HepG2 (cell line): ENCODE measurements around the gene FOXR1. TPM values are rescaled to one million over a fixed set of nuclear protein-coding genes. Genes with fewer than 3 reads are reported as not detected.

Experiments
- BHLHE40 ChIP-seq: IDR thresholded peaks from 2 replicates; pipeline ENCODE4 v1.6.1; 2011; ENCODE audit warnings: low read length, improper control_type of control experiment
- BORCS8-MEF2B ChIP-seq: sonication (generic); formaldehyde crosslinking; IDR thresholded peaks from 2 replicates; pipeline ENCODE4 v1.8.0; 2022; ENCODE audit warnings: mild to moderate bottlenecking, missing genetic modification reagents
- CREB1 ChIP-seq, 2 experiments: fragments of 450-650 bp in 1 of 2; IDR thresholded peaks; 2 replicates each; pipeline ENCODE4 v1.6.1; 2016 to 2017; ENCODE audit warnings: control low read depth in 1 of 2, mild to moderate bottlenecking in 1 of 2, missing compliant biosample characterization in 1 of 2, missing genetic modification characterization in 1 of 2
- EHMT2 ChIP-seq: fragments of 200-600 bp; sonication (generic); IDR thresholded peaks from 2 replicates; pipeline ENCODE4 v1.7.0; 2017; ENCODE audit warnings: antibody characterized with exemption, low read depth, low read length, borderline replicate concordance
- FOXA3 ChIP-seq: IDR thresholded peaks from 2 replicates; pipeline ENCODE4 v1.6.1; 2016; ENCODE audit warnings: missing genetic modification reagents, missing compliant biosample characterization
- HMG20B ChIP-seq: conservative IDR thresholded peaks from 2 replicates; pipeline ENCODE4 v1.6.1; 2016; ENCODE audit warnings: missing genetic modification reagents, missing compliant biosample characterization
- MIXL1 ChIP-seq: IDR thresholded peaks from 2 replicates; pipeline ENCODE4 v1.6.1; 2016
- MXI1 ChIP-seq: IDR thresholded peaks from 3 replicates; pipeline ENCODE4 v1.6.1; 2012; ENCODE audit warnings: low read depth, low read length, inconsistent platforms, borderline replicate concordance
- NFKB2 ChIP-seq: sonication (generic); formaldehyde crosslinking; IDR thresholded peaks from 2 replicates; pipeline ENCODE4 v1.4.0; 2020; ENCODE audit warnings: missing genetic modification reagents, borderline replicate concordance
- NONO ChIP-seq, 2 experiments: fragments of 450-650 bp in 1 of 2; sonication (generic) in 1 of 2; formaldehyde crosslinking in 1 of 2; IDR thresholded peaks in 1 of 2; conservative IDR thresholded peaks in 1 of 2; 2 replicates each; pipeline versions ENCODE4 v1.6.1 to v1.8.0; 2017 to 2022; ENCODE audit warnings: mild to moderate bottlenecking in 1 of 2, missing genetic modification reagents in 1 of 2, moderate library complexity in 1 of 2
- NR2F6 ChIP-seq, 2 experiments: IDR thresholded peaks; 2 replicates each; pipeline ENCODE4 v1.6.1; 2016; ENCODE audit warnings: antibody characterized with exemption in 1 of 2, mild to moderate bottlenecking in 1 of 2
- POLR2AphosphoS5 ChIP-seq: IDR thresholded peaks from 2 replicates; pipeline ENCODE4 v1.6.1; 2012; ENCODE audit warnings: low read depth, low read length
- RXRA ChIP-seq: sonication (generic); formaldehyde crosslinking; IDR thresholded peaks from 2 replicates; pipeline ENCODE4 v1.5.1; 2020; ENCODE audit warnings: missing genetic modification reagents
- SP2 ChIP-seq: sonication (generic); formaldehyde crosslinking; IDR thresholded peaks from 2 replicates; pipeline ENCODE4 v1.5.1; 2020; ENCODE audit warnings: mild to moderate bottlenecking, missing genetic modification reagents
- TEAD3 ChIP-seq: optimal IDR thresholded peaks from 2 replicates; pipeline ENCODE3; 2016; ENCODE audit warnings: borderline replicate concordance
- TSC22D2 ChIP-seq: sonication (generic); formaldehyde crosslinking; IDR thresholded peaks from 2 replicates; pipeline ENCODE4 v1.5.1; 2020; ENCODE audit warnings: missing genetic modification reagents, mild to moderate bottlenecking, borderline replicate concordance
- ZBTB7B ChIP-seq: sonication (generic); formaldehyde crosslinking; IDR thresholded peaks from 2 replicates; pipeline ENCODE4 v1.4.0; 2020; ENCODE audit warnings: missing genetic modification reagents
- ZFP90 ChIP-seq: sonication (generic); formaldehyde crosslinking; IDR thresholded peaks from 2 replicates; pipeline ENCODE4 v1.8.0; 2022; ENCODE audit warnings: missing genetic modification reagents, mild to moderate bottlenecking, inconsistent platforms, borderline replicate concordance
- ZMAT3 ChIP-seq: sonication (generic); formaldehyde crosslinking; conservative IDR thresholded peaks from 2 replicates; pipeline ENCODE4 v1.7.0; 2021; ENCODE audit warnings: missing genetic modification reagents
- ZNF20 ChIP-seq: sonication (generic); formaldehyde crosslinking; IDR thresholded peaks from 2 replicates; pipeline ENCODE4 v1.4.0; 2020; ENCODE audit warnings: mild to moderate bottlenecking, moderate library complexity, missing genetic modification reagents
- ZNF446 ChIP-seq: sonication (generic); formaldehyde crosslinking; IDR thresholded peaks from 2 replicates; pipeline ENCODE4 v1.5.0; 2020; ENCODE audit warnings: mild to moderate bottlenecking, missing genetic modification reagents
- ZNF468 ChIP-seq: sonication (generic); formaldehyde crosslinking; IDR thresholded peaks from 2 replicates; pipeline ENCODE4 v1.8.0; 2022; ENCODE audit warnings: mild to moderate bottlenecking, moderate library complexity, missing genetic modification reagents
- ZNF570 ChIP-seq: sonication (generic); formaldehyde crosslinking; IDR thresholded peaks from 2 replicates; pipeline ENCODE4 v1.4.0; 2020; ENCODE audit warnings: mild to moderate bottlenecking, missing genetic modification reagents, borderline replicate concordance
- ZSCAN25 ChIP-seq: sonication (generic); formaldehyde crosslinking; IDR thresholded peaks from 2 replicates; pipeline ENCODE4 v1.8.0; 2022; ENCODE audit warnings: mild to moderate bottlenecking, missing genetic modification reagents
- polyA plus RNA-seq, 8 experiments: library from polyadenylated mRNA; depleted of rRNA in 3 of 8; stranded (reverse) in 7 of 8; unstranded in 1 of 8; fragments of >200 nt; fragmentation: Illumina TruSeq in 4 of 8; extraction: Trizol in 4 of 8; gene quantifications; 2 replicates each; pipeline versions ENCODE4 v1.2.1 to v1.2.3, GENCODE V29; 2011 to 2016; ENCODE audit warnings: low read depth in 4 of 8, missing spikeins in 1 of 8, mixed read lengths in 1 of 8; ENCODE audit not compliant: insufficient read depth in 1 of 8
- total RNA-seq, 5 experiments: library from RNA; depleted of rRNA; stranded (reverse); fragments of >200 nt; fragmentation: Illumina TruSeq; extraction: Trizol; gene quantifications; 2 replicates each; pipeline ENCODE4 v1.2.3, GENCODE V29; 2016; ENCODE audit warnings: low read depth in 1 of 5
- TF ChIP-seq, protein P1 (sequence below): sonication (generic); formaldehyde crosslinking; IDR thresholded peaks from 2 replicates; pipeline ENCODE4 v1.5.0; 2020; ENCODE audit warnings: mild to moderate bottlenecking, missing genetic modification reagents, moderate library complexity
- TF ChIP-seq, protein P2 (sequence below): sonication (generic); formaldehyde crosslinking; IDR thresholded peaks from 2 replicates; pipeline ENCODE4 v1.9.0; 2022; ENCODE audit warnings: missing genetic modification reagents, mild to moderate bottlenecking, borderline replicate concordance
- TF ChIP-seq, protein P3 (sequence below): sonication (generic); formaldehyde crosslinking; IDR thresholded peaks from 2 replicates; pipeline ENCODE4 v1.4.0; 2020; ENCODE audit warnings: missing genetic modification reagents

FOXR1 gene
- total and polyA plus RNA-seq, 2 of the 13 experiments (the other 11 are each of a cell fraction or from before 2014, with no cell fraction given): not detected

DNA sequence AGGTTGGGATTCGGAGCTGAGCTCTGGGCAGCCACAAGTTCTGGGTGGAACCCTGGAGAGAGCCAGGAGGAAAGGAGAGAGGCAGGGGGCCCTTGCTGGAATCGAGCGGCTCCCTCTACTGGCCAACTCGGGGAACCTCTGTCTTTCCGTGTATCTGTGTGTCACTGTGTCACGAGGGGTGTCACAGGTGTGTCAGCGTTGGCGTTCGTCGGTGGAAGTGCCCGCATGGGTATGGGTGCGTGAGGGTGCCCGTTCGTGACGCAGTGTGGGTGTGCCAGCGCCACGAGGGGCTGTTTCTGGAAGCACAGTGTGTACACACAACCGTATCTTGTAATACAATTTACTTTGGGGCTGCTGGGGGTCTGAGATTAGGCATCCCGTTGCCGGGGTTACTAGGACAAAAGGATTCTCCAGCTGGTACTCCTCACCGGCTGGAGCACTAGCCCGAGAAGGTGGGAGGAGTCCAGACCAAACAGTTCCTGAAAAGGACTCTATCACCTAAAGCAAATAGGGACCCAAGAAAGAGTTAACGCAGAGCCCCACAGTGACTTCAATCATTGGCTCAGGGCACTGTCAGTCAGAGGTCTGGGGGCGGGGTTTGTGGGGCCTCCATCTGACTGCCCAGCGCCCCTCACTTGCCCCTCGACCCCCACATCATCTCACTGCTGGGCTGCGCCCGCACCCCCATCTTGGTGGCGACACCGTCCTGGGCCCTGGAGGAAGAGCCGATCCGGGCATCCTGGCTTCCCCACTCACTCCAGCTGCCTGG is 43.3 kb upstream of the FOXR1 start (continued):
- TF ChIP-seq ZNF468 (0 out of 2 replicates have a peak, but pooled peaks have one; percentile 33), NR2F6 (IDR thresholded peaks at IDR 0.05) (no peak), NR2F6 (CRISPR knock-in tag; IDR thresholded peaks at IDR 0.05) (no peak), BORCS8-MEF2B (CRISPR knock-in tag) (peak; percentile 36; the same call in 1 of the 2 replicates), ZBTB7B (CRISPR knock-in tag) (peak; percentile 49; the same call in 1 of the 2 replicates), TEAD3 (CRISPR knock-in tag) (peak; percentile 59), NFKB2 (CRISPR knock-in tag) (no peak; the same call in 1 of the 2 replicates), TSC22D2 (CRISPR knock-in tag) (no peak), FOXA3 (CRISPR knock-in tag) (0 out of 2 replicates have a peak, but pooled peaks have one; percentile 41), ZNF446 (CRISPR knock-in tag) (no peak), POLR2AphosphoS5 (0 out of 2 replicates have a peak, but pooled peaks have one; percentile 38), NONO (IDR thresholded peaks at IDR 0.05) (no peak), NONO (CRISPR knock-in tag; conservative IDR thresholded peaks at IDR 0.05) (0 out of 2 replicates have a peak, but pooled peaks have one; percentile 18), ZNF20 (no peak), MXI1 (peak; percentile 11; the same call in 1 of the 3 replicates), RXRA (CRISPR knock-in tag) (0 out of 2 replicates have a peak, but pooled peaks have one; percentile 20), BHLHE40 (0 out of 2 replicates have a peak, but pooled peaks have one; percentile 14), ZMAT3 (CRISPR knock-in tag) (no peak), CREB1 (IDR thresholded peaks at IDR 0.05) (peak; percentile 64), CREB1 (CRISPR knock-in tag; IDR thresholded peaks at IDR 0.05) (no peak), SP2 (CRISPR knock-in tag) (peak; percentile 93), ZFP90 (no peak), MIXL1 (no peak), EHMT2 (no peak), HMG20B (no peak), ZSCAN25 (CRISPR knock-in tag) (peak; percentile 28; the same call in 1 of the 2 replicates), ZNF570 (CRISPR knock-in tag) (no peak)
- TF ChIP-seq, protein P1, sequence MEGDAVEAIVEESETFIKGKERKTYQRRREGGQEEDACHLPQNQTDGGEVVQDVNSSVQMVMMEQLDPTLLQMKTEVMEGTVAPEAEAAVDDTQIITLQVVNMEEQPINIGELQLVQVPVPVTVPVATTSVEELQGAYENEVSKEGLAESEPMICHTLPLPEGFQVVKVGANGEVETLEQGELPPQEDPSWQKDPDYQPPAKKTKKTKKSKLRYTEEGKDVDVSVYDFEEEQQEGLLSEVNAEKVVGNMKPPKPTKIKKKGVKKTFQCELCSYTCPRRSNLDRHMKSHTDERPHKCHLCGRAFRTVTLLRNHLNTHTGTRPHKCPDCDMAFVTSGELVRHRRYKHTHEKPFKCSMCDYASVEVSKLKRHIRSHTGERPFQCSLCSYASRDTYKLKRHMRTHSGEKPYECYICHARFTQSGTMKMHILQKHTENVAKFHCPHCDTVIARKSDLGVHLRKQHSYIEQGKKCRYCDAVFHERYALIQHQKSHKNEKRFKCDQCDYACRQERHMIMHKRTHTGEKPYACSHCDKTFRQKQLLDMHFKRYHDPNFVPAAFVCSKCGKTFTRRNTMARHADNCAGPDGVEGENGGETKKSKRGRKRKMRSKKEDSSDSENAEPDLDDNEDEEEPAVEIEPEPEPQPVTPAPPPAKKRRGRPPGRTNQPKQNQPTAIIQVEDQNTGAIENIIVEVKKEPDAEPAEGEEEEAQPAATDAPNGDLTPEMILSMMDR: peak; percentile 94
- TF ChIP-seq, protein P2, sequence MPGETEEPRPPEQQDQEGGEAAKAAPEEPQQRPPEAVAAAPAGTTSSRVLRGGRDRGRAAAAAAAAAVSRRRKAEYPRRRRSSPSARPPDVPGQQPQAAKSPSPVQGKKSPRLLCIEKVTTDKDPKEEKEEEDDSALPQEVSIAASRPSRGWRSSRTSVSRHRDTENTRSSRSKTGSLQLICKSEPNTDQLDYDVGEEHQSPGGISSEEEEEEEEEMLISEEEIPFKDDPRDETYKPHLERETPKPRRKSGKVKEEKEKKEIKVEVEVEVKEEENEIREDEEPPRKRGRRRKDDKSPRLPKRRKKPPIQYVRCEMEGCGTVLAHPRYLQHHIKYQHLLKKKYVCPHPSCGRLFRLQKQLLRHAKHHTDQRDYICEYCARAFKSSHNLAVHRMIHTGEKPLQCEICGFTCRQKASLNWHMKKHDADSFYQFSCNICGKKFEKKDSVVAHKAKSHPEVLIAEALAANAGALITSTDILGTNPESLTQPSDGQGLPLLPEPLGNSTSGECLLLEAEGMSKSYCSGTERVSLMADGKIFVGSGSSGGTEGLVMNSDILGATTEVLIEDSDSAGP: peak; percentile 76; the same call in 1 of the 2 replicates
- TF ChIP-seq, protein P3, sequence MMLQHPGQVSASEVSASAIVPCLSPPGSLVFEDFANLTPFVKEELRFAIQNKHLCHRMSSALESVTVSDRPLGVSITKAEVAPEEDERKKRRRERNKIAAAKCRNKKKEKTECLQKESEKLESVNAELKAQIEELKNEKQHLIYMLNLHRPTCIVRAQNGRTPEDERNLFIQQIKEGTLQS (CRISPR knock-in tag): no peak
